Suprapubic skin (tissue), 3 donors: ENCODE results near the gene RASA3.

ENCODE experiments used
- POLR2AphosphoS5 ChIP-seq, 3 donors: sonication (generic); formaldehyde crosslinking; IDR thresholded peaks; one replicate each; pipeline ENCODE4 v1.6.1; 2017; ENCODE audit warnings: antibody characterized with exemption in 3 of 3
- TF ChIP-seq, protein P1 (sequence below), 2 donors: fragments of 200-600 bp in 1 of 2; fragments of 450-650 bp in 1 of 2; sonication (generic) in 1 of 2; IDR thresholded peaks; one replicate each; pipeline ENCODE4 v1.5.1; 2016 to 2019; ENCODE audit warnings: antibody characterized with exemption in 2 of 2, mild to moderate bottlenecking in 1 of 2, moderate library complexity in 1 of 2

DNA sequence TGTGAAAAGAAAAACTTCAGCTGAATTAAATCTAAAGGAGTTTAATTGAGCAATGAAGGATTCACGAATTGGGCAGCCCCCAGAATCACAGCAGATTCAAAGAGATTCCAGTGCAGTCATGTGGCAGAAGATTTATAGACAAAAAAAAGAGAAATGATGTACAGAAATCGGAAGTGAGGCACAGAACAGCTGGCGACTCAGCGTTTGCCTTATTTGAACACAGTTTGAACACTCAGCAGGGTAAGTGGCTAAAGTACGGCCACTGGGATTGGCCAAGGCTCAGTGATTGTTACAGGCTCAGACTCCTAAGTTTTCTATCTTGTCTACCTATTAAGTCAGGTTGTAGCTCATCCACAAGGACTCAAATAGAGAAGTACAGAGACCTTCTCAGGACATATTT, 35.0 kb upstream of the RASA3 start:
- TF ChIP-seq, protein P1, sequence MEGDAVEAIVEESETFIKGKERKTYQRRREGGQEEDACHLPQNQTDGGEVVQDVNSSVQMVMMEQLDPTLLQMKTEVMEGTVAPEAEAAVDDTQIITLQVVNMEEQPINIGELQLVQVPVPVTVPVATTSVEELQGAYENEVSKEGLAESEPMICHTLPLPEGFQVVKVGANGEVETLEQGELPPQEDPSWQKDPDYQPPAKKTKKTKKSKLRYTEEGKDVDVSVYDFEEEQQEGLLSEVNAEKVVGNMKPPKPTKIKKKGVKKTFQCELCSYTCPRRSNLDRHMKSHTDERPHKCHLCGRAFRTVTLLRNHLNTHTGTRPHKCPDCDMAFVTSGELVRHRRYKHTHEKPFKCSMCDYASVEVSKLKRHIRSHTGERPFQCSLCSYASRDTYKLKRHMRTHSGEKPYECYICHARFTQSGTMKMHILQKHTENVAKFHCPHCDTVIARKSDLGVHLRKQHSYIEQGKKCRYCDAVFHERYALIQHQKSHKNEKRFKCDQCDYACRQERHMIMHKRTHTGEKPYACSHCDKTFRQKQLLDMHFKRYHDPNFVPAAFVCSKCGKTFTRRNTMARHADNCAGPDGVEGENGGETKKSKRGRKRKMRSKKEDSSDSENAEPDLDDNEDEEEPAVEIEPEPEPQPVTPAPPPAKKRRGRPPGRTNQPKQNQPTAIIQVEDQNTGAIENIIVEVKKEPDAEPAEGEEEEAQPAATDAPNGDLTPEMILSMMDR (IDR thresholded peaks at IDR 0.05), result no peak
- TF ChIP-seq POLR2AphosphoS5 (IDR thresholded peaks at IDR 0.05), result no peak
